Measurements from ENCODE around the gene ELAVL4. TPM values are rescaled to one million over a fixed set of nuclear protein-coding genes. Genes with fewer than 3 reads are reported as not detected.

The ELAVL4 gene
- total RNA-seq, 1 experiment from 2014 or later: not detected

- intact Hi-C loops (cut with micrococcal nuclease): no loop called here
- ChIA-PET POLR2A (no interaction called here), CTCF (no interaction called here)
- peaks cover 45% of the 10 kb centered on the region for H3K27me3 Mint-ChIP-seq (ENCODE audit: insufficient read depth, unreplicated experiment)
- no peaks in the 10 kb centered on the region for H3K9me3 Mint-ChIP-seq (ENCODE audit: unreplicated experiment)
- no peaks in the 10 kb centered on the region for H3K36me3 Mint-ChIP-seq (ENCODE audit: insufficient read depth, unreplicated experiment)
- BruUV-seq (replicated peaks): no TSS peak
- no peak overlapping the region for H3K4me3 Mint-ChIP-seq (ENCODE audit: unreplicated experiment)
- H3K4me1 Mint-ChIP-seq (ENCODE audit: insufficient read depth, unreplicated experiment): no peaks in the 10 kb centered on the region
- no peak overlapping the region for H3K27ac Mint-ChIP-seq (ENCODE audit: low read depth, unreplicated experiment)
- no peak for DNase-seq (ENCODE audit: unreplicated experiment)
- TF ChIP-seq CTCF (IDR thresholded peaks at IDR 0.05; ENCODE audit: unreplicated experiment): no peak
Observed at GRCh38 chr1:50140182-50140447, 31.4 kb downstream of the ELAVL4 start.

GRCh38 chr1:50147191-50147850 lies 38.6 kb downstream of the ELAVL4 start:
- BruUV-seq (replicated peaks): no TSS peak
- TF ChIP-seq CTCF (IDR thresholded peaks at IDR 0.05; ENCODE audit: unreplicated experiment): no peak
- CTCF ChIA-PET: no interaction called here
- Mint-ChIP-seq H3K4me3 (ENCODE audit: unreplicated experiment) (no peak overlapping the region), H3K27ac (ENCODE audit: low read depth, unreplicated experiment) (no peak overlapping the region), H3K36me3 (ENCODE audit: insufficient read depth, unreplicated experiment) (no peaks in the 10 kb centered on the region), H3K4me1 (ENCODE audit: insufficient read depth, unreplicated experiment) (no peaks in the 10 kb centered on the region), H3K9me3 (ENCODE audit: unreplicated experiment) (no peaks in the 10 kb centered on the region), H3K27me3 (ENCODE audit: insufficient read depth, unreplicated experiment) (peaks cover 25% of the 10 kb centered on the region)
- no peak for DNase-seq (ENCODE audit: unreplicated experiment)
- intact Hi-C loops (cut with micrococcal nuclease): no loop called here
- POLR2A ChIA-PET: no interaction called here

GRCh38 chr1:50148142-50148923 lies 39.6 kb downstream of the ELAVL4 start:
- Mint-ChIP-seq H3K27me3 (ENCODE audit: insufficient read depth, unreplicated experiment) (peaks cover 35% of the 10 kb centered on the region), H3K27ac (ENCODE audit: low read depth, unreplicated experiment) (no peak overlapping the region), H3K9me3 (ENCODE audit: unreplicated experiment) (no peaks in the 10 kb centered on the region), H3K4me1 (ENCODE audit: insufficient read depth, unreplicated experiment) (no peaks in the 10 kb centered on the region), H3K36me3 (ENCODE audit: insufficient read depth, unreplicated experiment) (no peaks in the 10 kb centered on the region), H3K4me3 (ENCODE audit: unreplicated experiment) (no peak overlapping the region)
- CTCF ChIA-PET: interaction anchor here (0.7 kb wide), 1 partner anchor 995 kb away, joined by 4 read pairs; no protein-coding TSS in a partner anchor
- DNase-seq (ENCODE audit: unreplicated experiment): no peak
- no TSS peak for BruUV-seq (replicated peaks)
- intact Hi-C loops (cut with micrococcal nuclease): no loop called here
- TF ChIP-seq CTCF (IDR thresholded peaks at IDR 0.05; ENCODE audit: unreplicated experiment): no peak
- POLR2A ChIA-PET: no interaction called here

- H3K4me1 Mint-ChIP-seq (ENCODE audit: insufficient read depth, unreplicated experiment): no peaks in the 10 kb centered on the region
- H3K9me3 Mint-ChIP-seq (ENCODE audit: unreplicated experiment): no peaks in the 10 kb centered on the region
- TF ChIP-seq CTCF (IDR thresholded peaks at IDR 0.05; ENCODE audit: unreplicated experiment): no peak
- H3K4me3 Mint-ChIP-seq (ENCODE audit: unreplicated experiment): no peak overlapping the region
- no peak overlapping the region for H3K27ac Mint-ChIP-seq (ENCODE audit: low read depth, unreplicated experiment)
- POLR2A ChIA-PET: no interaction called here
- intact Hi-C loops (cut with micrococcal nuclease): no loop called here
- no peaks in the 10 kb centered on the region for H3K36me3 Mint-ChIP-seq (ENCODE audit: insufficient read depth, unreplicated experiment)
- no peak for DNase-seq (ENCODE audit: unreplicated experiment)
- peaks cover 26% of the 10 kb centered on the region for H3K27me3 Mint-ChIP-seq (ENCODE audit: insufficient read depth, unreplicated experiment)
- CTCF ChIA-PET: no interaction called here
- BruUV-seq (replicated peaks): no TSS peak
Observed at GRCh38 chr1:50152236-50152635, 43.5 kb downstream of the ELAVL4 start.
